Caco-2 (cell line): Measurements from ENCODE around the gene CORO2A. TPM values are rescaled to one million over a fixed set of nuclear protein-coding genes. Genes with fewer than 3 reads are reported as not detected.

ENCODE experiments used
- BruUV-seq: library from RNA; stranded (reverse); fragments of 400-500 nt; replicated peaks from 2 replicates; lab custom pipeline; 2021; lab: Mats Ljungman, UMichigan
- CTCF ChIA-PET: fragments of 300-600 bp; sonication (Branson Sonifier 250); formaldehyde crosslinking; loops from one replicate; lab custom pipeline; 2022; ENCODE audit warnings: antibody characterized with exemption; lab: Charles Lee
- POLR2A ChIA-PET: fragments of 300-600 bp; sonication (Branson Sonifier 250); formaldehyde crosslinking; loops from one replicate; lab custom pipeline; 2022; ENCODE audit warnings: antibody characterized with exemption; lab: Charles Lee
- DNase-seq, 2 experiments: peaks; one replicate each; pipeline versions ENCODE4 v3.0.0 to v3.0.0-alpha.2; 2020 to 2022
- H3K27me3 ChIP-seq: replicated peaks from 2 replicates; pipeline ENCODE4 v1.6.0; 2011; ENCODE audit warnings: low read length; ENCODE audit not compliant: control insufficient read depth, insufficient read depth
- H3K36me3 ChIP-seq: 2 replicates; pipeline ENCODE4 v1.5.1; 2011; ENCODE audit warnings: low read length; ENCODE audit not compliant: control insufficient read depth, insufficient read depth
- H3K4me1 ChIP-seq: fragments of 250-450 bp; sonication (Bioruptor Pico); 2 replicates; pipeline ENCODE4 v1.5.1; 2020; ENCODE audit warnings: mild to moderate bottlenecking
- H3K4me3 ChIP-seq: 2 replicates; pipeline ENCODE4 v1.5.1; 2011; ENCODE audit warnings: low read depth, mild to moderate bottlenecking, control low read depth, low read length
- H3K9me3 ChIP-seq: fragments of 250-450 bp; sonication (Bioruptor Pico); 2 replicates; pipeline ENCODE4 v1.5.1; 2020; ENCODE audit warnings: mild to moderate bottlenecking, moderate library complexity
- H3K27ac Mint-ChIP-seq: one replicate; pipeline ENCODE4 v1.8.0; 2022; ENCODE audit warnings: mixed read lengths; ENCODE audit not compliant: unreplicated experiment
- H3K27me3 Mint-ChIP-seq: one replicate; pipeline ENCODE4 v1.8.0; 2022; ENCODE audit warnings: mixed read lengths; ENCODE audit not compliant: insufficient read depth, unreplicated experiment
- H3K36me3 Mint-ChIP-seq: one replicate; pipeline ENCODE4 v1.8.0; 2022; ENCODE audit warnings: mild to moderate bottlenecking, mixed read lengths; ENCODE audit not compliant: insufficient read depth, unreplicated experiment
- H3K4me1 Mint-ChIP-seq: one replicate; pipeline ENCODE4 v1.8.0; 2022; ENCODE audit warnings: low read depth, mixed read lengths; ENCODE audit not compliant: unreplicated experiment
- H3K4me3 Mint-ChIP-seq: one replicate; pipeline ENCODE4 v1.8.0; 2022; ENCODE audit warnings: mild to moderate bottlenecking, moderate library complexity, mixed read lengths; ENCODE audit not compliant: unreplicated experiment
- H3K9me3 Mint-ChIP-seq: one replicate; pipeline ENCODE4 v1.8.0; 2022; ENCODE audit warnings: mixed read lengths; ENCODE audit not compliant: unreplicated experiment
- CTCF ChIP-seq, 2 experiments: fragments of 200-600 bp in 1 of 2; IDR thresholded peaks; 1 replicate in 1 of 2; 2 replicates in 1 of 2; pipeline versions ENCODE4 v1.5.1 to v1.8.0; 2011 to 2022; ENCODE audit warnings: antibody characterized with exemption in 1 of 2, control low read depth in 1 of 2, inconsistent platforms in 1 of 2, low read depth in 1 of 2, low read length in 1 of 2, mild to moderate bottlenecking in 1 of 2, moderate library complexity in 1 of 2; ENCODE audit not compliant: insufficient read depth in 1 of 2, severe bottlenecking in 1 of 2, unreplicated experiment in 1 of 2
- intact Hi-C: fragments of 100-400 bp; cut with micrococcal nuclease; formaldehyde crosslinking; loops from one replicate; pipeline ENCODE4 v1.10.0; 2022; ENCODE audit not compliant: unreplicated experiment
- total RNA-seq: library from RNA; stranded (reverse); gene quantifications from 2 replicates; pipeline ENCODE4 v1.2.3, GENCODE V29; 2022

Gene CORO2A
- total RNA-seq, 1 experiment from 2014 or later: 18.9 TPM

- no TSS peak for BruUV-seq
- no peaks in the 10 kb centered on the region for H3K27me3 Mint-ChIP-seq
These were observed 1.7 kb downstream of the CORO2A start for GRCh38 chr9:98190757-98191105.

GRCh38 chr9:98189412-98189811, 3.0 kb downstream of the CORO2A start:
- TF ChIP-seq CTCF (IDR thresholded peaks at IDR 0.05; ENCODE audit: insufficient read depth in 1 of 2, low read depth in 1 of 2, low read length in 1 of 2, severe bottlenecking in 1 of 2, unreplicated experiment in 1 of 2): no peak
- peaks cover 25% of the 10 kb centered on the region for H3K4me1 ChIP-seq
- no peak for DNase-seq
- Mint-ChIP-seq H3K9me3 (no peaks in the 10 kb centered on the region), H3K4me3 (no peak overlapping the region), H3K27me3 (no peaks in the 10 kb centered on the region), H3K36me3 (peaks cover 20% of the 10 kb centered on the region), H3K27ac (peak overlapping the region; percentile 63), H3K4me1 (peaks cover 33% of the 10 kb centered on the region)
- no peaks in the 10 kb centered on the region for H3K27me3 ChIP-seq
- ChIA-PET CTCF (interaction anchor here (1.4 kb wide), 1 partner anchor 133 kb away, joined by 3 read pairs; the partner anchor contains the start of gene NANS), POLR2A (no interaction called here)
- no peak overlapping the region for H3K4me3 ChIP-seq
- BruUV-seq: TSS peak; percentile 14
- H3K9me3 ChIP-seq: no peaks in the 10 kb centered on the region
- no peaks in the 10 kb centered on the region for H3K36me3 ChIP-seq
- intact Hi-C loops: no loop called here

More at GRCh38 chr9:98190757-98191105, 1.7 kb downstream of the CORO2A start:
- Histone ChIP-seq H3K27me3 (no peaks in the 10 kb centered on the region), H3K36me3 (no peaks in the 10 kb centered on the region), H3K4me1 (peaks cover 25% of the 10 kb centered on the region), H3K4me3 (0 out of 2 replicates have a peak overlapping the region, but pooled peaks have one; percentile 8), H3K9me3 (no peaks in the 10 kb centered on the region)
- ChIA-PET POLR2A (no interaction called here), CTCF (interaction anchor here (1.1 kb wide), 1 partner anchor 14 kb away, joined by 3 read pairs; no protein-coding TSS in a partner anchor)
- Mint-ChIP-seq H3K4me3 (peak overlapping the region; percentile 81), H3K36me3 (peaks cover 17% of the 10 kb centered on the region), H3K9me3 (no peaks in the 10 kb centered on the region), H3K4me1 (peaks cover 29% of the 10 kb centered on the region), H3K27ac (peak overlapping the region; percentile 63)
- DNase-seq: no peak
- no peak for TF ChIP-seq CTCF (IDR thresholded peaks at IDR 0.05; ENCODE audit: insufficient read depth in 1 of 2, low read depth in 1 of 2, low read length in 1 of 2, severe bottlenecking in 1 of 2, unreplicated experiment in 1 of 2)
- intact Hi-C loops: loop anchor here (1.0 kb wide), 2 partner anchors 13 to 44 kb away; no protein-coding TSS in a partner anchor

- BruUV-seq: no TSS peak
- Mint-ChIP-seq H3K4me3 (no peak overlapping the region), H3K27me3 (no peaks in the 10 kb centered on the region), H3K4me1 (peaks cover 34% of the 10 kb centered on the region), H3K36me3 (peaks cover 22% of the 10 kb centered on the region), H3K27ac (no peak overlapping the region), H3K9me3 (no peaks in the 10 kb centered on the region)
- POLR2A ChIA-PET: no interaction called here
- CTCF ChIA-PET: interaction anchor here (1.4 kb wide), 1 partner anchor 132 kb away, joined by 3 read pairs; the partner anchor contains the start of gene NANS
- peaks cover 35% of the 10 kb centered on the region for H3K4me1 ChIP-seq
- no peaks in the 10 kb centered on the region for H3K9me3 ChIP-seq
- intact Hi-C loops: no loop called here
- TF ChIP-seq CTCF (IDR thresholded peaks at IDR 0.05; ENCODE audit: insufficient read depth in 1 of 2, low read depth in 1 of 2, low read length in 1 of 2, severe bottlenecking in 1 of 2, unreplicated experiment in 1 of 2): no peak
- no peaks in the 10 kb centered on the region for H3K36me3 ChIP-seq
- no peaks in the 10 kb centered on the region for H3K27me3 ChIP-seq
- no peak for DNase-seq
- no peak overlapping the region for H3K4me3 ChIP-seq
These were observed 4.5 kb downstream of the CORO2A start for GRCh38 chr9:98187926-98188325.
